Smooth muscle cell (in vitro differentiated cells): ENCODE results near the gene OR6S1. TPM values are rescaled to one million over a fixed set of nuclear protein-coding genes. Genes with fewer than 3 reads are reported as not detected.

Experiments used
- DNase-seq: peaks from one replicate; lab custom pipeline; 2025; ENCODE audit not compliant: unreplicated experiment; lab: John Stamatoyannopoulos, UW
- H2AFZ ChIP-seq: fragments of 200-600 bp; sonication (generic); 2 replicates; pipeline ENCODE4 v1.6.0; 2016; ENCODE audit warnings: antibody characterized with exemption, low read depth, mild to moderate bottlenecking
- H3F3A ChIP-seq: fragments of 200-600 bp; sonication (generic); 2 replicates; pipeline ENCODE4 v1.6.0; 2017; ENCODE audit warnings: antibody characterized with exemption, low read depth
- H3K27ac ChIP-seq: fragments of 200-600 bp; sonication (generic); 2 replicates; pipeline ENCODE4 v1.5.1; 2016; ENCODE audit warnings: low read depth, mild to moderate bottlenecking
- H3K27me3 ChIP-seq: fragments of 200-600 bp; sonication (generic); 2 replicates; pipeline ENCODE4 v1.6.1; 2016; ENCODE audit warnings: low read depth, mild to moderate bottlenecking
- H3K36me3 ChIP-seq: fragments of 200-600 bp; sonication (generic); 2 replicates; pipeline ENCODE4 v1.5.1; 2016; ENCODE audit warnings: low read depth
- H3K4me1 ChIP-seq: fragments of 200-600 bp; sonication (generic); 2 replicates; pipeline ENCODE4 v1.5.1; 2016; ENCODE audit warnings: low read depth
- H3K4me2 ChIP-seq: fragments of 200-600 bp; sonication (generic); 2 replicates; pipeline ENCODE4 v1.6.0; 2016; ENCODE audit warnings: mild to moderate bottlenecking
- H3K4me3 ChIP-seq: fragments of 200-600 bp; sonication (generic); 2 replicates; pipeline ENCODE4 v1.5.1; 2016; ENCODE audit warnings: mild to moderate bottlenecking
- H3K79me2 ChIP-seq: fragments of 200-600 bp; sonication (generic); 2 replicates; pipeline ENCODE4 v1.6.0; 2016; ENCODE audit warnings: low read depth, mild to moderate bottlenecking
- H3K9ac ChIP-seq: fragments of 200-600 bp; sonication (generic); 2 replicates; pipeline ENCODE4 v1.6.0; 2016; ENCODE audit warnings: low read depth
- H3K9me3 ChIP-seq: fragments of 200-600 bp; sonication (generic); replicated peaks from 2 replicates; pipeline ENCODE4 v1.5.1; 2016; ENCODE audit warnings: low read depth
- H4K20me1 ChIP-seq: fragments of 200-600 bp; sonication (generic); 2 replicates; pipeline ENCODE4 v1.6.0; 2016; ENCODE audit warnings: low read depth
- WGBS: methylation state at CpG from one replicate; pipeline ENCODE4 v1.1.7; 2016; ENCODE audit warnings: low lambda C conversion rate; 5-methylcytosine and 5-hydroxymethylcytosine counted together
- polyA plus RNA-seq: library from polyadenylated mRNA; unstranded; fragments of >200 nt; fragmentation: Nextera tagmentation; extraction: Ambion mirVana; gene quantifications from 2 replicates; pipeline ENCODE4 v1.2.1, GENCODE V29; 2016
- total RNA-seq: library from RNA; depleted of rRNA; stranded (reverse); fragments of >200 nt; gene quantifications from 2 replicates; pipeline ENCODE4 v1.2.3, GENCODE V29; 2014
- TF ChIP-seq, protein P1 (sequence below): fragments of 200-600 bp; sonication (generic); IDR thresholded peaks from 2 replicates; pipeline ENCODE4 v1.5.1; 2017; ENCODE audit warnings: borderline replicate concordance, mild to moderate bottlenecking, antibody characterized with exemption; ENCODE audit not compliant: insufficient read depth, poor library complexity, severe bottlenecking

The OR6S1 gene
- total and polyA plus RNA-seq, 2 experiments from 2014 or later = not detected

DNA sequence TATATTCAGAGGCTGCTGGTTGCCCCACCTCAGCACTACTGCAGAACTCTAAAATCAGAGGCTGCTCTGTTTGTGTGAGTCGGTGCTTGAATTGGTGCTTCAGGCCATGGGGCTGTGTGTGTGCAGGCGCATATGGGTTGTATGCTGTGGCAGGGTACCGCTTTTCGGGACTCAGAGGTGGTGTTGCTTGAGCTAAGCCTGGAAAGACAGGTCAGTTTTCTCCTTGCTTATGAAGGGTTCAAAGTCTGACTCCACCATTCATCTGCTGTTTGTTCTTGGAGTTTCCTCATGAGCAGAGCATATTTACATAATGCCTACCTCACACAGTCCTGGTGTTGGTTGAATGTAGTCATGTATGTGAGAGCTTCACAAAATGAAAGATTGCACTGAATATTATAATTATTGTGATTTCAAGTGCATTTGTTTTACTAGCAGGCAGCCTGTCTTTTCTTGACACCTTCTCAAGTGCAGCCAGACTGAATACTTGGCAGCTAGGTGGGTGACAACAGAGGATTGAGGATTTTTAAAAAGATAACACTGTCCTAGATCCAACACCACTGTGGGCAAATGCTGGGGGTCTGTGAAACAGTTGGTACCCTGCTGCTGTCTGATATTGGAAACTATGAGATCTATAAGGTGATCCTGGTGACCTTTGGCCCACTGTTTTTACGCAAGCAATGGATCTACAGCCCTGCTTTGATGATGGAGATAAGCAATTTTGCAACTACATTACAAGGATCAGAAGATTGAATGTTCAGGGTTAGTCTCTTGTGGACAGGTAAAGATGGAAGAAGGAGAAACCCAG lies 46.1 kb upstream of the OR6S1 start:
- H3K9me3 ChIP-seq = no peaks in the 10 kb centered on the region
- no peak for DNase-seq
- TF ChIP-seq, protein P1, sequence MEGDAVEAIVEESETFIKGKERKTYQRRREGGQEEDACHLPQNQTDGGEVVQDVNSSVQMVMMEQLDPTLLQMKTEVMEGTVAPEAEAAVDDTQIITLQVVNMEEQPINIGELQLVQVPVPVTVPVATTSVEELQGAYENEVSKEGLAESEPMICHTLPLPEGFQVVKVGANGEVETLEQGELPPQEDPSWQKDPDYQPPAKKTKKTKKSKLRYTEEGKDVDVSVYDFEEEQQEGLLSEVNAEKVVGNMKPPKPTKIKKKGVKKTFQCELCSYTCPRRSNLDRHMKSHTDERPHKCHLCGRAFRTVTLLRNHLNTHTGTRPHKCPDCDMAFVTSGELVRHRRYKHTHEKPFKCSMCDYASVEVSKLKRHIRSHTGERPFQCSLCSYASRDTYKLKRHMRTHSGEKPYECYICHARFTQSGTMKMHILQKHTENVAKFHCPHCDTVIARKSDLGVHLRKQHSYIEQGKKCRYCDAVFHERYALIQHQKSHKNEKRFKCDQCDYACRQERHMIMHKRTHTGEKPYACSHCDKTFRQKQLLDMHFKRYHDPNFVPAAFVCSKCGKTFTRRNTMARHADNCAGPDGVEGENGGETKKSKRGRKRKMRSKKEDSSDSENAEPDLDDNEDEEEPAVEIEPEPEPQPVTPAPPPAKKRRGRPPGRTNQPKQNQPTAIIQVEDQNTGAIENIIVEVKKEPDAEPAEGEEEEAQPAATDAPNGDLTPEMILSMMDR = no peak
- H3K4me3 ChIP-seq = no peak overlapping the region
- H3F3A ChIP-seq = peaks cover 20% of the 10 kb centered on the region
- H3K4me1 ChIP-seq = peaks cover 5% of the 10 kb centered on the region
- peaks cover 3% of the 10 kb centered on the region for H4K20me1 ChIP-seq
- no peak overlapping the region for H2AFZ ChIP-seq
- H3K36me3 ChIP-seq = no peaks in the 10 kb centered on the region
- H3K4me2 ChIP-seq = no peak overlapping the region
- H3K27ac ChIP-seq = no peak overlapping the region
- no peak overlapping the region for H3K9ac ChIP-seq
- no peaks in the 10 kb centered on the region for H3K27me3 ChIP-seq
- WGBS = 86% methylated on average over 5 of the region's 5 CpGs
- no peaks in the 10 kb centered on the region for H3K79me2 ChIP-seq

- Histone ChIP-seq H4K20me1 (peaks cover 3% of the 10 kb centered on the region), H3K4me2 (no peak overlapping the region), H3K27me3 (no peaks in the 10 kb centered on the region), H3K79me2 (no peaks in the 10 kb centered on the region), H2AFZ (no peak overlapping the region), H3K4me1 (peaks cover 5% of the 10 kb centered on the region), H3F3A (peaks cover 25% of the 10 kb centered on the region), H3K9me3 (no peaks in the 10 kb centered on the region), H3K9ac (no peak overlapping the region), H3K36me3 (no peaks in the 10 kb centered on the region), H3K4me3 (peak overlapping the region; percentile 15), H3K27ac (no peak overlapping the region)
- WGBS = 88% methylated on average over 7 of the region's 7 CpGs
- no peak for DNase-seq
- TF ChIP-seq, protein P1 = no peak
Measured at GRCh38 chr14:20686386-20687143, 45.1 kb upstream of the OR6S1 start.

DNA sequence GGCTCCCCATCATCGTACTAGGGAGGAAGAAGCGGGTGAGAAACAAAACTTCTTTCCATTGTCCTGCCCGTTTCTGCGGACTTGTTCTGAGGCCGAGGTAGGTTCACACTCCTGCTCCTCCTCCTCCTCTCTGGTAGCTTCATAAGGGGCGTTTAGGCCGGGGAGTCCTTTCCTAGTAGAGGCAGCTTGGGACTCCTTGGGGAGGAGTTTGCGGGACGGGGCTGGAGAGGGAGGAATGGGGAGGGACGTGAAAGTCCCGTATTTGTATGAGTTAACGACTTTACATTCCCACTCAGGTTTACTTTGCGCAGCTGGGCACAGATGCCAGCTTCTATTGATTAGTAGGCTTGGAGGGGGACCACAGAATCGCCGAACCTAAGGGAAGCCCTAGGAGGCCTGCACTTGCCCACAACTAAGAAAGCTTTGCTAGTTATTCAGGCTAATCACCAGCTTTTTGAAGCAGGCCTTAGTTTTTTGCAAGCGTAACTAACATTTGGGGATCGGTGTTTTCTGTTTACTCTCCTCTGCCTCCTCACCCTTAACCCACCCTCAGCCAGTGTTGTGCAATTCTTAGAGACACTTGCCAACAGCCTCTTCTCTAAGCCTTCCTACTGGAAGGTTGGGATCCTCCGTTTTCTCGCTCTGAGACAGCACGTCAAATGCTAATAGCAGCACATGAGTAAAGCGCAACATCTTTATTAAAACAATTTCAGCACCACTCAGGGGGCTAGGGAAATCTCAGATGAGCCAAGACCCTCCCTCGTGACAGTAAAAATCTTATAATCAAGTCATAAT lies 43.4 kb upstream of the OR6S1 start:
- Histone ChIP-seq H3K27ac (peak overlapping the region; percentile 71), H2AFZ (peak overlapping the region; percentile 86), H3K36me3 (no peaks in the 10 kb centered on the region), H4K20me1 (no peaks in the 10 kb centered on the region), H3F3A (peaks cover 34% of the 10 kb centered on the region), H3K27me3 (no peaks in the 10 kb centered on the region), H3K9ac (peak overlapping the region; percentile 64), H3K4me3 (peak overlapping the region; percentile 94), H3K4me2 (peak overlapping the region; percentile 94), H3K9me3 (no peaks in the 10 kb centered on the region), H3K79me2 (no peaks in the 10 kb centered on the region), H3K4me1 (peaks cover 12% of the 10 kb centered on the region)
- WGBS = 9% methylated on average over 22 of the region's 22 CpGs
- no peak for DNase-seq
- TF ChIP-seq, protein P1 = no peak
